Measurements from ENCODE around the gene SLC22A23. TPM values are rescaled to one million over a fixed set of nuclear protein-coding genes. Genes with fewer than 3 reads are reported as not detected.

The SLC22A23 gene
- total RNA-seq, 1 experiment from 2014 or later, result 38.2 TPM

GRCh38 chr6:3402310-3403237 is 54.3 kb downstream of the SLC22A23 start:
- TF ChIP-seq ZNF281 (CRISPR knock-in tag; IDR thresholded peaks at IDR 0.05) (no peak), ZNF396 (CRISPR knock-in tag; IDR thresholded peaks at IDR 0.05; ENCODE audit: borderline replicate concordance) (no peak), SP1 (CRISPR knock-in tag; conservative IDR thresholded peaks at IDR 0.05) (no peak), FOXJ3 (CRISPR knock-in tag; IDR thresholded peaks at IDR 0.05; ENCODE audit: borderline replicate concordance) (no peak), RELA (CRISPR knock-in tag; IDR thresholded peaks at IDR 0.05; ENCODE audit: borderline replicate concordance) (no peak), ATF1 (CRISPR knock-in tag; IDR thresholded peaks at IDR 0.05) (no peak), FOXP4 (CRISPR knock-in tag; IDR thresholded peaks at IDR 0.05) (no peak), CBFB (CRISPR knock-in tag; IDR thresholded peaks at IDR 0.05; ENCODE audit: low read depth) (no peak), AFF4 (CRISPR knock-in tag; IDR thresholded peaks at IDR 0.05; ENCODE audit: borderline replicate concordance) (no peak), ZNF423 (CRISPR knock-in tag; IDR thresholded peaks at IDR 0.05) (no peak), EMX1 (CRISPR knock-in tag; IDR thresholded peaks at IDR 0.05) (no peak), MXD4 (CRISPR knock-in tag; IDR thresholded peaks at IDR 0.05; ENCODE audit: borderline replicate concordance) (no peak), RORB (CRISPR knock-in tag; IDR thresholded peaks at IDR 0.05) (no peak)
- Mint-ChIP-seq H3K4me1 (peaks cover 42% of the 10 kb centered on the region), H3K4me3 (no peak overlapping the region), H3K9me3 (no peaks in the 10 kb centered on the region), H3K36me3 (peaks cover 7% of the 10 kb centered on the region), H3K27ac (peak overlapping the region; percentile 47; the same call in 1 of the 2 replicates), H3K27me3 (ENCODE audit: low read depth) (no peaks in the 10 kb centered on the region)
- ChIA-PET CTCF (interaction anchor here (0.9 to 1.6 kb wide), 5 partner anchors 9 to 91 kb away, joined by 3 to 6 read pairs (median 3); no protein-coding TSS in a partner anchor), POLR2A (no interaction called here)
- DNase-seq (ENCODE audit: low spot score) (no peak), ATAC-seq (peak; percentile 21; the same call in 1 of the 2 replicates)

- Mint-ChIP-seq H3K27me3 (ENCODE audit: low read depth) (no peaks in the 10 kb centered on the region), H3K4me3 (no peak overlapping the region), H3K27ac (no peak overlapping the region), H3K4me1 (peaks cover 39% of the 10 kb centered on the region), H3K36me3 (0 out of 2 replicates have a peak, but pooled peaks cover 2% of the 10 kb centered on the region), H3K9me3 (no peaks in the 10 kb centered on the region)
- POLR2A ChIA-PET, result no interaction called here
- CTCF ChIA-PET, result no interaction called here
- DNase-seq (ENCODE audit: low spot score) (no peak), ATAC-seq (no peak)
- TF ChIP-seq JUN (CRISPR knock-in tag; IDR thresholded peaks at IDR 0.05), result no peak
- TF ChIP-seq MLX (CRISPR knock-in tag; IDR thresholded peaks at IDR 0.05), result no peak
- TF ChIP-seq NR2C2 (CRISPR knock-in tag; IDR thresholded peaks at IDR 0.05), result no peak
- TF ChIP-seq JAZF1 (CRISPR knock-in tag; IDR thresholded peaks at IDR 0.05), result no peak
- no peak for TF ChIP-seq SOX15 (CRISPR knock-in tag; IDR thresholded peaks at IDR 0.05)
- no peak for TF ChIP-seq USF1 (CRISPR knock-in tag; IDR thresholded peaks at IDR 0.05)
- TF ChIP-seq MYBL2 (CRISPR knock-in tag; IDR thresholded peaks at IDR 0.05), result no peak
- no peak for TF ChIP-seq OVOL2 (CRISPR knock-in tag; IDR thresholded peaks at IDR 0.05; ENCODE audit: borderline replicate concordance)
- no peak for TF ChIP-seq KAT7 (CRISPR knock-in tag; IDR thresholded peaks at IDR 0.05; ENCODE audit: borderline replicate concordance)
- TF ChIP-seq TCF7 (CRISPR knock-in tag; IDR thresholded peaks at IDR 0.05; ENCODE audit: low read depth), result no peak
- no peak for TF ChIP-seq TP53 (CRISPR knock-in tag; IDR thresholded peaks at IDR 0.05)
These were observed 56.7 kb downstream of the SLC22A23 start for GRCh38 chr6:3400162-3400561.
